ENCODE results near the gene HMGA1. TPM values are rescaled to one million over a fixed set of nuclear protein-coding genes. Genes with fewer than 3 reads are reported as not detected.

The HMGA1 gene
- total RNA-seq, 1 experiment from 2014 or later = 117 TPM

- no peak for DNase-seq (ENCODE audit: low spot score)
These were observed 56.3 kb downstream of the HMGA1 start for GRCh38 chr6:34292954-34293353.

GRCh38 chr6:34295721-34296120, 59.0 kb downstream of the HMGA1 start:
- no peak for DNase-seq (ENCODE audit: low spot score)

Other genes with a start within 250 kb of the HMGA1 start
- not detected in 2 replicates for gene GRM4, start 90.8 kb upstream of the HMGA1 start, total RNA-seq (2014; rRNA removed; shearing (Covaris generic))
- gene SMIM29, start 12.1 kb downstream of the HMGA1 start, total RNA-seq (2014; rRNA removed; shearing (Covaris generic)) = 46.4 and 61.4 TPM in 2 replicates
- 8.1 and 11.5 TPM in 2 replicates for gene NUDT3, start 155.8 kb downstream of the HMGA1 start, total RNA-seq (2014; rRNA removed; shearing (Covaris generic))
- gene RPS10, start 189.2 kb downstream of the HMGA1 start, total RNA-seq (2014; rRNA removed; shearing (Covaris generic)) = 3,936 and 4,042 TPM in 2 replicates
- not detected in 2 replicates for gene PACSIN1, start 229.2 kb downstream of the HMGA1 start, total RNA-seq (2014; rRNA removed; shearing (Covaris generic))